Measurements from ENCODE around the gene SRPX2.

DNA sequence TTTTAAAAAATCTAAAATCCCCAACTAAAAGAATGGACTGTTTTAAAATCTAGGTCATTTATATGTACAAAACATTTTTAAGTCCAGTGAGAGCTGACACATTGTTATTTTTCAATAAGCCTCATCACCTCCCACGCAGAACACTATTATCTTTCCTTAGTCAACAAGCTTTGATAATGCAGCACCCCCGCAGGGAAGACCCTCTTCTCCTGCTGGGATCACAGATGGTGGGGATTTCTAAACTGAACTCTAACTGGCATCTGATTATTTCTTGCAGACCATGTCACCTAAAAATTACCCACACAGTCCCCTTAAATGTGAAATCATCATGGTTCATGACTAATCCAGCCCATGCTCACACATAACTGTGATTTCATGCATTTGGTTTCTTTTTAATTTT is 76.3 kb downstream of the SRPX2 start:
- TF ChIP-seq GATA3 (IDR thresholded peaks at IDR 0.05; ENCODE audit: low read depth, low read length) (no peak), GATA2 (IDR thresholded peaks at IDR 0.05; ENCODE audit: low read depth, low read length) (no peak)

All from SH-SY5Y (cell line).